Measurements from ENCODE around the gene TBXA2R.
"Not testable (repeated sequence)": the region's sequence is repeated elsewhere in the genome, so short reads cannot be mapped to it uniquely, and the experiment has no call there.

Gene TBXA2R

GRCh38 chr19:3606690-3607289, at the start of gene TBXA2R:
Gene TBXA2R (minus strand): TSS chr19:3606875. CDS start chr19:3600634, 6,241 bp downstream.
- DNase-seq (ENCODE audit: low spot score in 2 of 2) (no peak), ATAC-seq (replicated peaks; ENCODE audit: extremely low read depth, poor library complexity, severe bottlenecking) (no peak)
- no peak within 1 kb of the TSS for H3K27ac Mint-ChIP-seq (ENCODE audit: low read depth)
- peak within 1 kb of the TSS; percentile 40 for H3K4me3 Mint-ChIP-seq
- no peaks in the 10 kb centered on the region for H3K9me3 Mint-ChIP-seq
- peaks cover 2% of the 10 kb centered on the region for H3K36me3 Mint-ChIP-seq (ENCODE audit: insufficient read depth)
- H3K27me3 Mint-ChIP-seq: no peaks in the 10 kb centered on the region
- peaks cover 8% of the 10 kb centered on the region for H3K4me1 Mint-ChIP-seq

GRCh38 chr19:3656073-3656746, 49.5 kb upstream of the TBXA2R start:
- Mint-ChIP-seq H3K27me3 (no peaks in the 10 kb centered on the region), H3K9me3 (no peaks in the 10 kb centered on the region), H3K4me3 (no peak overlapping the region), H3K4me1 (no peaks in the 10 kb centered on the region), H3K36me3 (ENCODE audit: insufficient read depth) (peaks cover 13% of the 10 kb centered on the region), H3K27ac (ENCODE audit: low read depth) (no peak overlapping the region)
- DNase-seq (ENCODE audit: low spot score in 2 of 2): no peak
- no peak for ATAC-seq (replicated peaks; ENCODE audit: extremely low read depth, poor library complexity, severe bottlenecking)

- ATAC-seq (replicated peaks; ENCODE audit: extremely low read depth, poor library complexity, severe bottlenecking) (no peak), DNase-seq (ENCODE audit: low spot score in 2 of 2) (no peak)
- no peaks in the 10 kb centered on the region for H3K27me3 Mint-ChIP-seq
- no peaks in the 10 kb centered on the region for H3K9me3 Mint-ChIP-seq
- no peaks in the 10 kb centered on the region for H3K4me1 Mint-ChIP-seq
- H3K4me3 Mint-ChIP-seq: no peak overlapping the region
- peaks cover 17% of the 10 kb centered on the region for H3K36me3 Mint-ChIP-seq (ENCODE audit: insufficient read depth)
- no peak overlapping the region for H3K27ac Mint-ChIP-seq (ENCODE audit: low read depth)
These were observed 48.9 kb upstream of the TBXA2R start for GRCh38 chr19:3655402-3656072.

- no peaks in the 10 kb centered on the region for H3K4me1 Mint-ChIP-seq
- H3K27me3 Mint-ChIP-seq: no peaks in the 10 kb centered on the region
- no peaks in the 10 kb centered on the region for H3K9me3 Mint-ChIP-seq
- H3K4me3 Mint-ChIP-seq: no peak overlapping the region
- H3K36me3 Mint-ChIP-seq (ENCODE audit: insufficient read depth): peaks cover 18% of the 10 kb centered on the region
- no peak overlapping the region for H3K27ac Mint-ChIP-seq (ENCODE audit: low read depth)
- ATAC-seq (replicated peaks; ENCODE audit: extremely low read depth, poor library complexity, severe bottlenecking) (no peak), DNase-seq (ENCODE audit: low spot score in 2 of 2) (no peak)
These were observed 47.3 kb upstream of the TBXA2R start for GRCh38 chr19:3653865-3654513.

GRCh38 chr19:3653081-3653795, 46.6 kb upstream of the TBXA2R start:
- Mint-ChIP-seq H3K4me1 (no peaks in the 10 kb centered on the region), H3K36me3 (ENCODE audit: insufficient read depth) (peaks cover 16% of the 10 kb centered on the region), H3K4me3 (no peak overlapping the region), H3K27ac (ENCODE audit: low read depth) (no peak overlapping the region), H3K9me3 (no peaks in the 10 kb centered on the region), H3K27me3 (no peaks in the 10 kb centered on the region)
- ATAC-seq (replicated peaks; ENCODE audit: extremely low read depth, poor library complexity, severe bottlenecking) (no peak), DNase-seq (ENCODE audit: low spot score in 2 of 2) (no peak)

GRCh38 chr19:3652422-3652821, 45.7 kb upstream of the TBXA2R start:
- no peak overlapping the region for H3K27ac Mint-ChIP-seq (ENCODE audit: low read depth)
- no peaks in the 10 kb centered on the region for H3K27me3 Mint-ChIP-seq
- DNase-seq (ENCODE audit: low spot score in 2 of 2) (no peak), ATAC-seq (replicated peaks; ENCODE audit: extremely low read depth, poor library complexity, severe bottlenecking) (no peak)
- H3K4me3 Mint-ChIP-seq: no peak overlapping the region
- H3K9me3 Mint-ChIP-seq: no peaks in the 10 kb centered on the region
- H3K4me1 Mint-ChIP-seq: no peaks in the 10 kb centered on the region
- peaks cover 14% of the 10 kb centered on the region for H3K36me3 Mint-ChIP-seq (ENCODE audit: insufficient read depth)

- H3K4me1 Mint-ChIP-seq: no peaks in the 10 kb centered on the region
- H3K27me3 Mint-ChIP-seq: no peaks in the 10 kb centered on the region
- no peak overlapping the region for H3K4me3 Mint-ChIP-seq
- H3K27ac Mint-ChIP-seq (ENCODE audit: low read depth): no peak overlapping the region
- peaks cover 14% of the 10 kb centered on the region for H3K36me3 Mint-ChIP-seq (ENCODE audit: insufficient read depth)
- ATAC-seq (replicated peaks; ENCODE audit: extremely low read depth, poor library complexity, severe bottlenecking) (no peak), DNase-seq (ENCODE audit: low spot score in 2 of 2) (no peak)
- no peaks in the 10 kb centered on the region for H3K9me3 Mint-ChIP-seq
These were observed 45.0 kb upstream of the TBXA2R start for GRCh38 chr19:3651684-3652083.

GRCh38 chr19:3649888-3650287, 43.2 kb upstream of the TBXA2R start:
- Mint-ChIP-seq H3K27me3 (no peaks in the 10 kb centered on the region), H3K9me3 (no peaks in the 10 kb centered on the region), H3K4me1 (no peaks in the 10 kb centered on the region), H3K4me3 (no peak overlapping the region), H3K36me3 (ENCODE audit: insufficient read depth) (peaks cover 12% of the 10 kb centered on the region), H3K27ac (ENCODE audit: low read depth) (no peak overlapping the region)
- DNase-seq (ENCODE audit: low spot score in 2 of 2) (no peak), ATAC-seq (replicated peaks; ENCODE audit: extremely low read depth, poor library complexity, severe bottlenecking) (no peak)

GRCh38 chr19:3648037-3648905, 41.6 kb upstream of the TBXA2R start:
- no peaks in the 10 kb centered on the region for H3K4me1 Mint-ChIP-seq
- H3K27ac Mint-ChIP-seq (ENCODE audit: low read depth): no peak overlapping the region
- H3K27me3 Mint-ChIP-seq: no peaks in the 10 kb centered on the region
- ATAC-seq (replicated peaks; ENCODE audit: extremely low read depth, poor library complexity, severe bottlenecking) (no peak), DNase-seq (ENCODE audit: low spot score in 2 of 2) (no peak)
- H3K36me3 Mint-ChIP-seq (ENCODE audit: insufficient read depth): peaks cover 12% of the 10 kb centered on the region
- H3K4me3 Mint-ChIP-seq: no peak overlapping the region
- no peaks in the 10 kb centered on the region for H3K9me3 Mint-ChIP-seq

GRCh38 chr19:3647102-3647501, 40.4 kb upstream of the TBXA2R start:
- not testable (repeated sequence) for H3K4me3 Mint-ChIP-seq; H3K27me3 Mint-ChIP-seq; H3K36me3 Mint-ChIP-seq (ENCODE audit: insufficient read depth); H3K4me1 Mint-ChIP-seq; DNase-seq (ENCODE audit: low spot score in 2 of 2); H3K27ac Mint-ChIP-seq (ENCODE audit: low read depth); H3K9me3 Mint-ChIP-seq; ATAC-seq (replicated peaks; ENCODE audit: extremely low read depth, poor library complexity, severe bottlenecking)

- peaks cover 10% of the 10 kb centered on the region for H3K36me3 Mint-ChIP-seq (ENCODE audit: insufficient read depth)
- no peak overlapping the region for H3K27ac Mint-ChIP-seq (ENCODE audit: low read depth)
- no peak for ATAC-seq (replicated peaks; ENCODE audit: extremely low read depth, poor library complexity, severe bottlenecking)
These were observed 39.8 kb upstream of the TBXA2R start for GRCh38 chr19:3646336-3647092.

More at GRCh38 chr19:3646336-3647092, 39.8 kb upstream of the TBXA2R start:
- no peaks in the 10 kb centered on the region for H3K4me1 Mint-ChIP-seq
- H3K9me3 Mint-ChIP-seq: no peaks in the 10 kb centered on the region
- no peak overlapping the region for H3K4me3 Mint-ChIP-seq
- no peak for DNase-seq (ENCODE audit: low spot score in 2 of 2)
- no peaks in the 10 kb centered on the region for H3K27me3 Mint-ChIP-seq

All from central memory CD8-positive, alpha-beta T cell (primary cell).